AG09319 (cell line): Measurements from ENCODE around the gene KRT4.

ENCODE experiments used
- DNase-seq: peaks from one replicate; pipeline ENCODE4 v3.0.0-alpha.2; 2010; ENCODE audit warnings: low read depth; ENCODE audit errors: extremely low read depth
- TF ChIP-seq, protein P1 (sequence below): IDR thresholded peaks from 2 replicates; pipeline ENCODE4 v1.5.1; 2011; ENCODE audit warnings: low read depth, mild to moderate bottlenecking, inconsistent platforms, low read length, moderate library complexity

KRT4 gene

DNA sequence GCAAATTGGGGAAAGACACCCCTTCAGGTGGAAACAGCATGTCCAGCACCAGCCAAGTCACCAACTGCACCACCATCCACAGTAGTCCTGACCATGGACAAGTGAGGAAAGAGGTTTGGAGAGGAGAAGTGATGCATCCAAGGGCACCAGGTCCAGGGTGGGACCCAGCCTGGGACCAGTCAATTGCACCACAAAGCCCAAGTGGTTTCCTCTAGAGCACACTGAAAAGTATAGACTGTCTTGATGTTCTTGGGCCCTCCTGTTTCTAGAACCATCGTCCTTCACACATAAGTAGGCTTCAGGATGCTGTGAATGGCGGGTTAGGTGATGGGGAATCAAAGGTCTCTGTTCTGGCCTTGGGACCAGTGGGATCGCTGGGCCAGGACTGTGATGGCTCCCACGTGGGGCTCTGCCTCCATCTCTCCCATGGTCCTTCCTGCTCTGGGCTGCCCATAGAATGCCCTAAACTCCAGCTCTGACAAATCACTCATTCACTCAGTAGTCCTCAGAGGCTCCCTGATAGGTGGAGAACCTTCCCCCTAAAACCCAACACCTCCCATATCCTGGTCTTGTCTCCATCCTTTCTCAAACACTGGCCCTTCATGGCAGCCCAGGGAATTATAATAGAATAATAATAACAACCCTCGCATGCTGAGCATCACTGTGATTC, 11.0 kb upstream of the KRT4 start:
- DNase-seq = no peak
- TF ChIP-seq, protein P1, sequence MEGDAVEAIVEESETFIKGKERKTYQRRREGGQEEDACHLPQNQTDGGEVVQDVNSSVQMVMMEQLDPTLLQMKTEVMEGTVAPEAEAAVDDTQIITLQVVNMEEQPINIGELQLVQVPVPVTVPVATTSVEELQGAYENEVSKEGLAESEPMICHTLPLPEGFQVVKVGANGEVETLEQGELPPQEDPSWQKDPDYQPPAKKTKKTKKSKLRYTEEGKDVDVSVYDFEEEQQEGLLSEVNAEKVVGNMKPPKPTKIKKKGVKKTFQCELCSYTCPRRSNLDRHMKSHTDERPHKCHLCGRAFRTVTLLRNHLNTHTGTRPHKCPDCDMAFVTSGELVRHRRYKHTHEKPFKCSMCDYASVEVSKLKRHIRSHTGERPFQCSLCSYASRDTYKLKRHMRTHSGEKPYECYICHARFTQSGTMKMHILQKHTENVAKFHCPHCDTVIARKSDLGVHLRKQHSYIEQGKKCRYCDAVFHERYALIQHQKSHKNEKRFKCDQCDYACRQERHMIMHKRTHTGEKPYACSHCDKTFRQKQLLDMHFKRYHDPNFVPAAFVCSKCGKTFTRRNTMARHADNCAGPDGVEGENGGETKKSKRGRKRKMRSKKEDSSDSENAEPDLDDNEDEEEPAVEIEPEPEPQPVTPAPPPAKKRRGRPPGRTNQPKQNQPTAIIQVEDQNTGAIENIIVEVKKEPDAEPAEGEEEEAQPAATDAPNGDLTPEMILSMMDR = no peak

DNA sequence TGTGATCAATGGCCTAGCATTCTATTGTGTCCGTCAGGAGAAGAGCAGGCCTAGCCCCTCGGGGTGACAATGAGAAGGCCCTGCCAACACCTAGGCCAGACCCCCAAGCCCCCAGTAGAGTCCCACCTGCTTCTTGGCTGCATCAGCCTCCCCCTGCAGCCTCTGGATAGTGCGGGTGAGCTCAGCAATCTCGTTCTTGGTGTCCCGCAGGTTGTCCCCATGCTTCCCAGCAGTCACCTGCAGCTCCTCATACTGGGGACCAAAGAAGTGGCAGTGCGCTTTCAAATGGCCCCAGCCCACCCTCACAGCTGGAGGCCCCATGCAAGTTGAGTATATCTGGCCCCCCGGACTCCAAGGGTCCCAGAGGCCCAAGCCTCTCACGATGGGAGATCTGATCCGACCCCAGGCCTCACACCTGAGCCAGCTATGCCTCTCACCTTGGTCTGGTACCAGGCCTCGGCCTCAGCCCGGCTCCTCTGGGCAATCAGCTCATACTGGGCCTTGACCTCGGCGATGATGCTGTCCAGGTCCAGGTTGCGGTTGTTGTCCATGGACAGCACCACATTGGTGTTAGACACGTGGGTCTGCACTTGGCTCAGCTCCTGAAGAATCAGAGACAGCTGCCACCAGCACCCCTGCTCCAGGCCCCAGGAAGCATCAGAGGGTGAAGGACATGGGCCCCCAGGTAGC, 10.0 kb upstream of the KRT4 start:
- TF ChIP-seq, protein P1 = no peak
- DNase-seq = no peak

DNA sequence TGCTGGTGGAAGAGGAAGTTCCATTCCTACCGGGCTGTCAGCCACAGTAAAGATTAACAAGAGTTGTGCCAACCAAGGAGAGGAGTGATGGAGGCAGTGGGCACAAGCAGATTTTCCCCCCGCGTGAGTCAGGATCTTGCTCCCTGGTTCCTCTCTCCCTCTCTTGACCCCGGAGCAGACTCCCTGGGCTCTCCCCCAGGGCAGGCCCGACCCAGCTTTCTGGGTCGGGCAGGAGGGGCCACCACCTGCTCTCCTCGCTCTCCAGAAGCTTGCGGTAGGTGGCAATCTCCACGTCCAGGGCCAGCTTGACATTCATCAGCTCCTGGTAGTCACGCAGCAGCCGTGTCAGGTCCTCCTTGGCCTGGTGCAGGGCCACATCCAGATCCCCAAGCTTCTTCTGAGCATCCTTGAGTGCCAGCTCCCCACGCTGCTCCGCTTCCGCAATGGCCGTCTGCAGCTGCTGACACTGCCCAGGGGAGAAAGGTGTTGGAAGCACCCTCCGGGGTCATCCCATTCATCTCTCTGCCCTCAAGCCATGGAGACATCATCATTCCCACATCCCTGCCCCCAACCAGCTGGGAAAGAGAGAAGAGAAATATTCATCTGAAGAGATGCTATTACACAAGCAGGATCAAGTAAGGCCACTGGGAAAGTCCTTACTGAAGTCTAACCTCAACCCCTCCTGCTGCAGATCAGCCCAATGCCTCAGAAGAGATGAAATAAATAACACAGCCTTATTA, 9.0 kb upstream of the KRT4 start:
- TF ChIP-seq, protein P1 = no peak

DNA sequence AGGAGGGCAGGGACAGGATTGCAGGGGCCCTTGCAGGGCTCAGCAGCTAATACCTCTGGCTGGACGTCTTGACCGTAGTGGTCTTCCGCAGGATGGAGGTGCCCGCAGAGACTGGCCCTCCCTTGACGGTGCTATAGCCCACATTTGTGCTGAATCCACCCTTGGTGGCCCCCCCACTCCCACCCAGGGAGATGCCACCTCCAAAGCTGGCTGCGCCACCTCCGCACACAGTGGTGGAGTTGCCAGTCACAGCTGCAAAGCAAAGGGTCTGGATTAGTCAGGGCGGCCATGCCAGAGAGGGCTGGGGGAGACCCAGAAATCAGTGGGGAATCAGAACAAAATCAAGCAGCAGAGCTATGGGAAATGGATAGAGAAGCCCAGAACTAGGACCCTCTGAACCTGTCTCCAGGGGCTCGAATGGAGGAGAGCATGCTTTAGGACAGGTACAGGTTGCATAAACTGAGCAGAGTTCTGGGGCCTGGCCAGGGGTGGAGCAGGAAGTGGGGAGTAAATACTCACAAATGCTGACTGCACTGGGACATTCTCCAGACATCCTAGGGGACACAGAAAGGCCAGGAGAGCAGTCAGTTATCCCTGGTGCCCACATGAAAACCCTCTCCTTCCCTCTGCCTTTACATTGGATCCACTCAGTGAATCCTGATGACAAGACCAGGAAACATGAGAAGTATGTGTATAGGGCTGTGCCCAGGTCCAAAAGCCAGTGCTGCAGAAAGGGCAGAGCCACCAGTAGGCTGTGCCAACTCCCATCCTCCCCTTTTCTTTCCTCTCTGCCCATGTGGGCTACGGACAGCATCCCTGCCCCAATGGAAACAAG, 8.1 kb upstream of the KRT4 start:
- TF ChIP-seq, protein P1 = no peak
- DNase-seq = no peak

More for the DNA sequence above, 9.0 kb upstream of the KRT4 start:
- no peak for DNase-seq

DNA sequence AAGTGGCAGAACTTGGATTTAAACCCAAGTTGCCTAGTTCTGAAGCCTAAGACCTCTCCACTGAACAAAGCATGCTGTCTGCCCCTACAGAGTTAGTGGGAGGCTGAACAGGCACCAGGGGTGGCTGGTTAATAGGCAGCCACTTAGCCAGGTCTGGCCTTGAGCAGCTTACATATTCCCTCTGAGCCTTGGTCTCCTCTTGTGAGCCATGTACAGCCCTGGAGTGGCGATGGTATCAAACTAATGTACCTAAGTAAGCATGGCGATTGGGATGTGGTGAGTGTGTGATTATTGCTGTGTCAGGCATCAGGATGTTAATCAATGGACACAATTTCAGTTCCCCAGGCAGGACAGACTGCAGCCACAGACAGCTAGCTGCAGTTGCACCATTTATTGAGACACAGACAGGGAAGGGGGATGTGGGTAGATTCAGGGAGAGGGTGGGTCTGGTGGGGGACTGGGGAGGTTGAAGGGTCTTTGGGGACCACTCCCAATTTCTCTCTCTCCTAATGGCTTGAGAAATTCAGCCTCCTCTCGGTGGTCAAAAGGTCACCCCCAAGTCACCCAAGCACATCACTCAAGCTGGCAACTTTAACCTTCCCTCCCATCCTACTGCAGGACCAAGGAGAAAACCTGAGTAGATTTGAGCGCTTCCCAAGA, 7.3 kb upstream of the KRT4 start:
- DNase-seq = no peak

DNA sequence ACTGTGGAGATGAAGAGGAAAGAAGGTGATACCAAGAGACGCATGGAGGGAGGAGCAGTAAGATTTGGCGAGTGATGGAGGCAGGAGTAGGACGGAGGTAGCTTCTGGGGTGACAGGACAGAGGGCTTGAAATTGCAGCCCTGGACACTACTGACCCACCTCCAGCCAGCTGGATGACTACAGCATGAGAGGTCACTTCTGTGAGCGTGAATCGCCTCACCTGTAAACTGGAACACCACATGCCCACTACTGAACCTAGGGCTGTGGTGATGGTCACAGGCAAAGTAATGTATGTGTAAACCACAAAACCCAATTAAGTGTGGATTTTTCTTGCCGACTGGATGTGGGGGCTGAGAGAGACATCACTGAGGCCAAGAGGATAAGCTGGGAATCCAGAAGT, 6.6 kb upstream of the KRT4 start:
- DNase-seq = no peak
- TF ChIP-seq, protein P1 = no peak

More for the DNA sequence above, 7.3 kb upstream of the KRT4 start:
- TF ChIP-seq, protein P1 = no peak
